22Rv1 (cell line): ENCODE data around the gene RCBTB2.
A peak's percentile ranks its signal among the peaks of the same experiment; 100 is the strongest.
"Not testable (repeated sequence)": the region's sequence is repeated elsewhere in the genome, so short reads cannot be mapped to it uniquely, and the experiment has no call there.

Source experiments
- H3K27ac ChIP-seq: fragments of 450-650 bp; 2 replicates; pipeline ENCODE4 v1.5.1; 2017
- CTCF ChIP-seq: fragments of 450-650 bp; IDR thresholded peaks from 2 replicates; pipeline ENCODE4 v1.5.1; 2017; ENCODE audit warnings: mild to moderate bottlenecking
- ZFX ChIP-seq: fragments of 450-650 bp; IDR thresholded peaks from 2 replicates; pipeline ENCODE4 v1.6.1; 2017; ENCODE audit warnings: antibody characterized with exemption, borderline replicate concordance

RCBTB2 gene

DNA sequence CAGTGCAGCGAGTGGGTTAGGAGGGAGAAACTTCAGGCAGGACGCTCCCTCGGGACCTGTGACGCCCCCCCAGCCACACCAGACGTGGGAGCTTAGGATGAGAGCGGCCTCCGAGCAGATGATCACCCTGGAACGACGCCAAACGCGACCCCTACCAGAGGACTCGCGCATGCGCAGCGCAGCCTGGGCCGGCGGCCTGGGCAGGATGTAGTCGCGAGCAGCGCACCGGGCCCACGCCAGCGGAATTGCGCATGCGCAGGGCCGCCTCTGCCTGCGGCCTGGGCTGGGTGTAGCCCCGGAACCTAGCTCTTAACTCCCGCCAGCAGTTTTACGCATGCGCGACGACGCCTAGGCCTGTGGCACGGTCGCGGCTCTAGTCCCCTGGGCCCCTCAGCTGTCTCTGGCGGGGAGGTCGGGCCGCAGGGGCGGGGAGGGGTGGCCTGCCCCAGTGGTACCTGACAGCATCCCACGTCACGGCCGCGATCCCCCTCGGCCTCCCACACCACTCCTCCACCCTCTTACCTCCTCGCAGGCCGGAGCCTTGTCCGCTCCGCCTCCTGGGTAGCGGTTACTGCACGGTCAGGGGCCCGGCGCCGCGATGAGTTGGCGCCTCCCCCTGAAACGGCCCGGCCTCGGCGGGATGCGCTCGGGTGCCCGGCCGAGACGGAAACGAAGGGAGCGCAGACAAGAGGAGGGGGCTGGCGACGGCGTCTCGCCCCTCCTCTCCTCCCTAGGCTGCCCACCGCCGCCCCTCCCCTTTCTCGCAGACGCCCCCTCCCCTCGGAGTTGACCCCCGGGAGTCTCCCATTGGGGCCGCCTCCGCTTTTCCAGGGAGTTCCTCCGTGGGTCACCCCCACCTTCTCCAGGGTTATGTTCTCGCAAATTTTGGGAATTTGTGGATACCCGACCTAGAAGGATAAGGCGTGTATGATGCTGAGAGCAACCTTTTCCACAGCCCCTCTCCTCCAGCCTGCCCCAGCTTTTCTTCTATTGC, at the start of gene RCBTB2:
Gene RCBTB2 (minus strand): TSS at position 575 of the 994 bp plus-strand sequence. CDS start 11,141 bp downstream, outside the sequence.
- TF ChIP-seq ZFX = no peak
- TF ChIP-seq CTCF = no peak
- H3K27ac ChIP-seq = peak within 1 kb of the TSS; percentile 81

GRCh38 chr13:48582084-48582483, 49.2 kb upstream of the RCBTB2 start:
- H3K27ac ChIP-seq = no peak overlapping the region
- TF ChIP-seq CTCF (no peak), ZFX (no peak)

DNA sequence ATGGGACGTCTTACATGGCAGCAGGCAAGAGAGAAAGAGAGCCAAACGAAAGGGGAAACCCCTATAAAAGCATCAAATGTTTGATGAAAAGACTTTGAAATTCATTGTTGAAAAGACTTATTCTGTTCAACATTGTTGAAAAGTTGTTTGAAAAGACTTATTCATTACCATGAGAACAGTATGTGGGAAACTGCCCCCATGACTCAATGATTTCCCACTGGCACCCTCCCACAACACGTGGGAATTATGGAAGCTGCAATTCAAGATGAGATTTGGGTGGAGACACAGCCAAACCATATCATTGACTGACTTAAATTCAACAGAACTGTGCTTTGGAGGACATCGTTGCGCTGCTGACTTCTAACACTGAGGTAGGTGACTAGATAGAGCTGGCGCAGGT, 48.0 kb upstream of the RCBTB2 start:
- no peak overlapping the region for H3K27ac ChIP-seq

GRCh38 chr13:48580185-48580803, 47.4 kb upstream of the RCBTB2 start:
- no peak for TF ChIP-seq ZFX
- TF ChIP-seq CTCF = peak; percentile 78
- no peak overlapping the region for H3K27ac ChIP-seq

More for the DNA sequence above, 48.0 kb upstream of the RCBTB2 start:
- TF ChIP-seq ZFX (no peak), CTCF (no peak)

GRCh38 chr13:48579919-48580180, 47.0 kb upstream of the RCBTB2 start:
- H3K27ac ChIP-seq = not testable (repeated sequence)

DNA sequence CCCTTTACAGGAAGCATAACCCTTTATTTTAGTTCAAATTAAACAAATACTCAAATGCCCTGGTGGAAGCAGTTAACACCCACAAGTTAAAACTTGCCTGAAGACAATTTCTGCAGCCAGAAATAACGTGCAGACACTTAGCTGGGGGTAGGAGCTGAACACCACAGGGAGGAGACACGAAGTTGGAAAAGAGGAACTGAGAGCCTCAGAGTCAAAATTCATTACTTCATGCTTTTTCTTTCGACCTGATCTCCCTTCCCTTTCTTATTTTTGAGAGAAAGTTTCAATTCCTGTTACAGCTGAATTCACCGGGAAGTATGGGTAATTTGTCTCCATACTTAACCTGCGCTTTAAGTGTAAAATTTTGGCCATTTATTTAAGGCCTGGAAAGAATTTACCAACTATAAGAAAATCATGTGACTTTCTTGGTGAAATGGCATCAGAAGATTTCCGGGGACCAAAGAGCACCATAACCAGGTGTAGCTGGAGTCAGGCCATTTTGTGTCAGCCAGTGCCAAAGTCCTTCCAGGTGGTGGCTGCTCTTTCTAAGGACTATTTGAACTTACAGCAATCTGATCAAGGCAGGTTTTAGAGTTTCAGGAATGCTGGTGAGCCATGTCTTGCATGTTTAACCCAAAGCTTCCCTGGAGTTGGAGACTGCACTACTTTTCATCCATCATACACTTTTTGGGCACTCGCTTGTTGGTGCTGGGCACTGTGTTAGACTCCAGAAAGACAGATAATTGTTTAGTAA, 46.5 kb upstream of the RCBTB2 start:
- no peak for TF ChIP-seq CTCF
- no peak for TF ChIP-seq ZFX
- no peak overlapping the region for H3K27ac ChIP-seq

DNA sequence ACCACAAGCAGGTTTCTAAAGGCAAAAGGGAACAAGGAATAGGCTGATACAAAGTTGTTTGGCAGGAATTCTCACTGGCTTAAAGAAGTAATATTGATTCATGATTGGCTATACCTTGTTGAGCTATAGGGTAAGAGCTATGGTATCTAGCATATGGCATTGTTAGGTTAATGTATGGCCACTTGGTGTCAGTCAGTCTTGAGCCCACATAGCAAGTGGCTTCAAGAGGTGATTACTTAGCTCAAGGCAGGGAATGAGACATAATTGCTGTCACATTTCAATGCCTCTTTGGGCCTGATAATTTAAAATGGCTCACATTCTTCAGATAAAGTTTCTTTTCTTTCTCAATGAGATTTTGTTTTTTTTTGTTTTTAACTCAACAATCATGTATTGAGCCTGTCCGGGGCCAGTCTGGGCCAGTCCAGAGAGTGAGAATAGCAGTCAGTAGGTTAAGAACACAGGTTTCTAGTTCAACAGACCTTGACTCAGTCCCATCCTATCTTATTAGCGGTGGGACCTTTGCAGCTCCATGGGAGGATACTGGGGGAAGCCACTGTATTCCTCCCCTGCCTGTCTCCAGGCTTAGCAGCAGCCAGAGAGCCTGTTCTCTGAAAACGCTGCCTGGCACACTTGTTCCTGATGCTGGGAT, 45.8 kb upstream of the RCBTB2 start:
- no peak overlapping the region for H3K27ac ChIP-seq
- no peak for TF ChIP-seq ZFX
- no peak for TF ChIP-seq CTCF
